ENCODE results near the gene EID3. TPM values are rescaled to one million over a fixed set of nuclear protein-coding genes. Genes with fewer than 3 reads are reported as not detected.

EID3 gene
- total and polyA plus RNA-seq, 10 of the 15 experiments (the other 5 are each of a cell fraction or from before 2014, with no cell fraction given): 0.92 to 7.0 (median 4.3) TPM

GRCh38 chr12:104288635-104289274 is 14.8 kb upstream of the EID3 start:
- H3K9ac ChIP-seq (ENCODE audit: control insufficient read depth, insufficient read depth, low read length): peak overlapping the region; percentile 87
- H4K20me1 ChIP-seq (ENCODE audit: control insufficient read depth, insufficient read depth): no peaks in the 10 kb centered on the region
- peaks cover 3 to 12% of the 10 kb centered on the region in 2 experiments for H3K36me3 ChIP-seq (ENCODE audit: control insufficient read depth in 2 of 2, insufficient read depth in 2 of 2, low read length in 1 of 2)
- ChIA-PET SMC1A (ENCODE audit: uncharacterized antibody, unreplicated experiment) (interaction anchor here (0.6 to 8.1 kb wide), 14 partner anchors 11 to 173 kb away, joined by 3 to 58 read pairs (median 4); partner anchors contain the start of gene EID3), CTCF (interaction anchor here (0.8 to 4.1 kb wide), 12 partner anchors 11 to 355 kb away, joined by 3 to 24 read pairs (median 6); partner anchors contain the start of genes EID3 and TXNRD1), POLR2A (interaction anchor here (0.6 to 4.7 kb wide), 13 partner anchors 11 to 698 kb away, joined by 3 to 56 read pairs (median 4); partner anchors contain the start of genes EID3, NFYB and TDG), RAD21 (ENCODE audit: unreplicated experiment) (interaction anchor here (0.8 to 5.6 kb wide), 14 partner anchors 11 to 576 kb away, joined by 3 to 41 read pairs (median 6); partner anchors contain the start of genes EID3, HCFC2 and HSP90B1)
- ATAC-seq (peak; percentile 80), FAIRE-seq (peak; percentile 82), DNase-seq (ENCODE audit: low read depth, low spot score) (peak; percentile 65)
- H3K27me3 ChIP-seq (replicated peaks in 1 of 2; ENCODE audit: control insufficient read depth in 2 of 2, insufficient read depth in 2 of 2, low read length in 1 of 2): no peaks in the 10 kb centered on the region
- in situ Hi-C loops (cut with MboI) (no loop called here), intact Hi-C loops (cut with micrococcal nuclease; ENCODE audit: unreplicated experiment) (loop anchor here (5.0 to 10.0 kb wide), 3 partner anchors 156 to 324 kb away; partner anchors contain the start of genes HCFC2 and TDG)
- H3K4me3 ChIP-seq: peak overlapping the region; percentile 89
- peaks cover 56% of the 10 kb centered on the region for H3K79me2 ChIP-seq (ENCODE audit: control insufficient read depth, insufficient read depth, low read length)
- WGBS (ENCODE audit: insufficient coverage, insufficient replicate concordance, low lambda C conversion rate, missing lambda C conversion rate): 1% methylated on average over 41 of the region's 41 CpGs
- peak overlapping the region; percentile 83 for H3K4me2 ChIP-seq (ENCODE audit: control insufficient read depth, insufficient read depth)
- peak overlapping the region; percentile 89 for H3K27ac ChIP-seq (ENCODE audit: control insufficient read depth, insufficient read depth)
- peak overlapping the region; percentile 73 for H2AFZ ChIP-seq (ENCODE audit: control insufficient read depth, low read depth, low read length)
- peaks cover 8% of the 10 kb centered on the region for H3K4me1 ChIP-seq (ENCODE audit: control insufficient read depth, insufficient read depth, low read length)
- BruUV-seq (replicated peaks): no TSS peak
- H3K9me3 ChIP-seq (replicated peaks; ENCODE audit: control insufficient read depth, insufficient read depth, low read length): no peaks in the 10 kb centered on the region
- no peak for TF ChIP-seq HSF1 (IDR thresholded peaks at IDR 0.05; ENCODE audit: low read depth, low read length)
- TF ChIP-seq ATF2 (IDR thresholded peaks at IDR 0.05; ENCODE audit: low read length): 0 out of 2 replicates have a peak, but pooled peaks have one; percentile 19
- 0 out of 2 replicates have a peak, but pooled peaks have one; percentile 60 for TF ChIP-seq TBL1XR1 (IDR thresholded peaks at IDR 0.05; ENCODE audit: low read depth, low read length)
- TF ChIP-seq SMAD1 (IDR thresholded peaks at IDR 0.05; ENCODE audit: low read depth, partially characterized antibody): no peak
- no peak for TF ChIP-seq REST (IDR thresholded peaks at IDR 0.05; ENCODE audit: low read depth, low read length)
- TF ChIP-seq ZNF24 (IDR thresholded peaks at IDR 0.05): no peak
- no peak for TF ChIP-seq KAT2A (conservative IDR thresholded peaks at IDR 0.05; ENCODE audit: control insufficient read depth, low read depth, low read length)
- no peak for TF ChIP-seq MYC (IDR thresholded peaks at IDR 0.05; ENCODE audit: insufficient read depth, insufficient read length, insufficient replicate concordance, low read length, severe bottlenecking)
- TF ChIP-seq SUZ12 (IDR thresholded peaks at IDR 0.05; ENCODE audit: unreplicated experiment): no peak
- TF ChIP-seq MTA3 (IDR thresholded peaks at IDR 0.05; ENCODE audit: borderline replicate concordance, low read length): no peak
- TF ChIP-seq ZBTB33 (IDR thresholded peaks at IDR 0.05): no peak
- TF ChIP-seq RELA (IDR thresholded peaks at IDR 0.05; ENCODE audit: borderline replicate concordance, partially characterized antibody): no peak
- TF ChIP-seq TARDBP (IDR thresholded peaks at IDR 0.05; ENCODE audit: borderline replicate concordance): no peak
- TF ChIP-seq NBN (IDR thresholded peaks at IDR 0.05): peak; percentile 85
- TF ChIP-seq POLR2A (IDR thresholded peaks at IDR 0.05; ENCODE audit: low read depth, low read length): peak; percentile 92

All from GM12878 (cell line).